Natural killer cell (primary cell): Measurements from ENCODE around the gene LCNL1. TPM values are rescaled to one million over a fixed set of nuclear protein-coding genes. Genes with fewer than 3 reads are reported as not detected.

Experiments used
- ATAC-seq, 3 donors: fragments of 150-1000 bp in 2 of 3; fragments of 200-7000 bp in 1 of 3; cut with Tn5 transposase; 1 replicate in 1 of 3; 2 replicates in 2 of 3; pipeline ENCODE4 v1.10.0; 2021; ENCODE audit warnings: mild to moderate bottlenecking in 2 of 3, moderate library complexity in 2 of 3
- DNase-seq, 2 donors: peaks; one replicate each; pipeline versions ENCODE4 v3.0.0 to v3.0.0-alpha.2; 2013 to 2021; ENCODE audit warnings: mixed read lengths in 1 of 2
- H3K27ac ChIP-seq: one replicate; pipeline ENCODE4 v1.5.1; 2013; ENCODE audit warnings: mild to moderate bottlenecking, low read length
- H3K27me3 ChIP-seq: one replicate; pipeline ENCODE4 v1.6.1; 2013; ENCODE audit warnings: low read length; ENCODE audit not compliant: control insufficient read depth, insufficient read depth
- H3K36me3 ChIP-seq: one replicate; pipeline ENCODE4 v1.6.1; 2013; ENCODE audit warnings: low read length; ENCODE audit not compliant: control insufficient read depth, insufficient read depth
- H3K4me1 ChIP-seq: one replicate; pipeline ENCODE4 v1.6.1; 2013; ENCODE audit warnings: low read length; ENCODE audit not compliant: control insufficient read depth, insufficient read depth
- H3K4me3 ChIP-seq: one replicate; pipeline ENCODE4 v1.5.1; 2013; ENCODE audit warnings: low read length
- H3K9me3 ChIP-seq: one replicate; pipeline ENCODE4 v1.6.1; 2013; ENCODE audit warnings: low read length; ENCODE audit not compliant: control insufficient read depth, insufficient read depth
- H3K27ac Mint-ChIP-seq, 2 donors: one replicate each; pipeline ENCODE4 v1.8.0; 2022; ENCODE audit warnings: mild to moderate bottlenecking in 2 of 2, mixed read lengths in 2 of 2, moderate library complexity in 1 of 2
- H3K27me3 Mint-ChIP-seq, 2 donors: one replicate each; pipeline ENCODE4 v1.8.0; 2022; ENCODE audit warnings: low read depth in 2 of 2, mixed read lengths in 2 of 2
- H3K36me3 Mint-ChIP-seq: one replicate; pipeline ENCODE4 v1.8.0; 2022; ENCODE audit warnings: mixed read lengths
- H3K4me1 Mint-ChIP-seq, 2 donors: one replicate each; pipeline ENCODE4 v1.8.0; 2022; ENCODE audit warnings: mixed read lengths in 2 of 2
- H3K4me3 Mint-ChIP-seq: one replicate; pipeline ENCODE4 v1.8.0; 2022; ENCODE audit warnings: mild to moderate bottlenecking, moderate library complexity, mixed read lengths
- H3K9me3 Mint-ChIP-seq, 2 donors: one replicate each; pipeline ENCODE4 v1.8.0; 2022; ENCODE audit warnings: mixed read lengths in 2 of 2
- CTCF ChIP-seq: fragments of 200-600 bp; IDR thresholded peaks from one replicate; pipeline ENCODE4 v1.8.0; 2022; ENCODE audit warnings: antibody characterized with exemption
- WGBS: methylation state at CpG from one replicate; pipeline ENCODE4 v1.1.7; 2013; ENCODE audit warnings: missing lambda C conversion rate; ENCODE audit not compliant: insufficient coverage; 5-methylcytosine and 5-hydroxymethylcytosine counted together
- intact Hi-C: fragments of 100-400 bp; cut with micrococcal nuclease; formaldehyde crosslinking; loops from one replicate; pipeline ENCODE4 v1.14.2; 2022
- total RNA-seq, 4 donors: library from RNA; stranded (reverse); fragments of 120-200 nt in 1 of 4; gene quantifications; one replicate each; pipeline versions ENCODE4 v1.2.3 to v1.2.4, GENCODE V29; 2013 to 2022

The LCNL1 gene
- total RNA-seq, 3 donors from 2014 or later (not counting 1 experiment from before 2014, with no cell fraction given) = 4.9 to 8.4 (median 8.2) TPM

- Histone ChIP-seq H3K27me3 (no peaks in the 10 kb centered on the region), H3K4me3 (no peak overlapping the region), H3K9me3 (no peaks in the 10 kb centered on the region), H3K4me1 (peaks cover 42% of the 10 kb centered on the region), H3K36me3 (peaks cover 24% of the 10 kb centered on the region), H3K27ac (no peak overlapping the region)
- no peaks in the 10 kb centered on the region for H3K9me3 Mint-ChIP-seq
- H3K36me3 Mint-ChIP-seq = no peaks in the 10 kb centered on the region
- H3K27ac Mint-ChIP-seq = peak overlapping the region in 1 of 2 donors; percentile 29
- H3K4me3 Mint-ChIP-seq = no peak overlapping the region
- ATAC-seq = no peak
- intact Hi-C loops = no loop called here
- DNase-seq = no peak
- peaks cover 9 to 33% of the 10 kb centered on the region in 2 donors for H3K4me1 Mint-ChIP-seq
- TF ChIP-seq CTCF = no peak
- 93% methylated on average over 15 of the region's 15 CpGs for WGBS
- no peaks in the 10 kb centered on the region for H3K27me3 Mint-ChIP-seq
Observed at GRCh38 chr9:137023583-137023991, 40.8 kb downstream of the LCNL1 start.

DNA sequence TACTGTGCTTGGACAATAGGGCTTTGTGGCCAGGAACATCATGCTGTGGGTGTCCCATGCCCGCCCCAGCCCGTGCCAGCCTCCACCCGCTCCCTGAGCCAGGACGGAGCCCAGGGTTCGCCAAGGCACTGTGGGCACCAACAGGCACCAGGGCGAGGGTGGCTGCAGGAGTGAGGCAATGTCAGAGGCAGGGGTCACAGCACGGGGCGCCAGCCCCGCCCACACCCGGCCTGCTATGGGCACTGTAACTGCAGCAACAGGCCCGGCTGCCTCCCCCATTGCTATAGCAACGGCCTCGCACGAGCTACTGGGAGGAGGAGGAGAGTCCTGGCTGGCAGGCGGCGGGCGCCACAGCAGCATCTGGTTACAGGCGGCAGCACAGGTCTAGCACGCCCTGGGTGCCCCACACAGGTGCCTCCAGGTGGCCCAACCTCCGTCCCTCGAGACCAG, 42.7 kb downstream of the LCNL1 start:
- Mint-ChIP-seq H3K27ac (no peak overlapping the region), H3K4me3 (no peak overlapping the region), H3K36me3 (no peaks in the 10 kb centered on the region), H3K9me3 (no peaks in the 10 kb centered on the region), H3K4me1 (peaks cover 17 to 52% of the 10 kb centered on the region in 2 donors), H3K27me3 (no peaks in the 10 kb centered on the region)
- H3K9me3 ChIP-seq = no peaks in the 10 kb centered on the region
- no peak for ATAC-seq
- no peak overlapping the region for H3K27ac ChIP-seq
- H3K36me3 ChIP-seq = peaks cover 10% of the 10 kb centered on the region
- DNase-seq = peak in 1 of 2 donors; percentile 40
- intact Hi-C loops = no loop called here
- H3K4me1 ChIP-seq = peaks cover 61% of the 10 kb centered on the region
- H3K4me3 ChIP-seq = no peak overlapping the region
- WGBS = 71% methylated on average over 21 of the region's 21 CpGs
- TF ChIP-seq CTCF = no peak
- no peaks in the 10 kb centered on the region for H3K27me3 ChIP-seq

DNA sequence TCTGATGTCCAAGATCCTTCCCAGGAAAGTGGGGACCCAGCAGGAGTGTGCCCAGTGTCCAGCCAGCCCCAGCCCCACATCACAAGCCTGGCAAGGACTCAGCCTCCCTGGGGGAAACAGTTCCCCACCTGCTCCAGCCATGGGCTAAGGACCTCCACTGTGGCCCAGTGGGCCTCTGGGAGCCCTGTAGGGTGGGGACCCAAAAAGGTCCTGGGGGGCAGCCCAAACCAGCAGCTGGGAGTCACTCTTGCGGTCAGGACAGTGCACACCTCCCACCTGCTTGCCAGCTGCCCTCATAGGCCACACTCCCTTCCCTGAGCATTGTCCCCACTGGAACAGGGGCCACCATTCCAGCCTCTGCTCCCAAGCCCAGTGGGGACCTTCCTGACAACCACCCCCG, 43.6 kb downstream of the LCNL1 start:
- Histone ChIP-seq H3K9me3 (no peaks in the 10 kb centered on the region), H3K4me3 (no peak overlapping the region), H3K27ac (no peak overlapping the region), H3K27me3 (no peaks in the 10 kb centered on the region), H3K4me1 (peaks cover 69% of the 10 kb centered on the region), H3K36me3 (peaks cover 4% of the 10 kb centered on the region)
- H3K36me3 Mint-ChIP-seq = no peaks in the 10 kb centered on the region
- intact Hi-C loops = no loop called here
- ATAC-seq = no peak
- H3K27ac Mint-ChIP-seq = peak overlapping the region in 1 of 2 donors; percentile 72
- TF ChIP-seq CTCF = no peak
- peaks cover 22 to 58% of the 10 kb centered on the region in 2 donors for H3K4me1 Mint-ChIP-seq
- peak overlapping the region; percentile 90 for H3K4me3 Mint-ChIP-seq
- H3K27me3 Mint-ChIP-seq = no peaks in the 10 kb centered on the region
- WGBS = 82% methylated on average over 2 of the region's 2 CpGs
- no peak for DNase-seq
- H3K9me3 Mint-ChIP-seq = no peaks in the 10 kb centered on the region

DNA sequence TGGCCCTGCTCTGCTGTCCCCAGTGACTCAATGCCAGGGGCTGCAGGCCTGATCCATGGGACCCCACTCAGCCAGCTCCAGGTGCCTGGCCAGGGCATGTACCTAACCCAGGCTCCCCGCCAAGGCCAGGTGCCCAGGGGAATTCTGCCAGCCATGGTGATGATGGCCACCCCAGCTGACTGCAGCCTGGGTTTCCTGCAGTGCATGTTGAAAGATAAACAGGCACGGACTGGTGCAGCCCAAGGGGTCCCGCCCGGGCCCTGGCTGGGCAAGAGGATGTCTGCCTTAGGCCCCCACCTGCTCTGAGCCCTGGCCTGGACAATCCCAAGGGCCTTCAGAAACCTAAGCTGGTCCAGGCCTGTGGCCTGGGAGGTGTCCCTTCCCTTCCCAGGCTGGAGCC, 44.0 kb downstream of the LCNL1 start:
- H3K27me3 Mint-ChIP-seq = no peaks in the 10 kb centered on the region
- H3K9me3 ChIP-seq = no peaks in the 10 kb centered on the region
- H3K4me3 Mint-ChIP-seq = peak overlapping the region; percentile 90
- H3K36me3 ChIP-seq = peaks cover 4% of the 10 kb centered on the region
- H3K27me3 ChIP-seq = no peaks in the 10 kb centered on the region
- H3K36me3 Mint-ChIP-seq = no peaks in the 10 kb centered on the region
- peak overlapping the region; percentile 66 to 72 for H3K27ac Mint-ChIP-seq
- WGBS = 72% methylated on average over 4 of the region's 4 CpGs
- H3K4me1 Mint-ChIP-seq = peaks cover 22 to 58% of the 10 kb centered on the region in 2 donors
- TF ChIP-seq CTCF = no peak
- H3K27ac ChIP-seq = no peak overlapping the region
- peaks cover 69% of the 10 kb centered on the region for H3K4me1 ChIP-seq
- intact Hi-C loops = no loop called here
- no peaks in the 10 kb centered on the region for H3K9me3 Mint-ChIP-seq
- ATAC-seq (no peak), DNase-seq (peak in 1 of 2 donors; percentile 23)
- H3K4me3 ChIP-seq = peak overlapping the region; percentile 38
